Bronchial epithelial cell (primary cell): Measurements from ENCODE around the gene MTHFR. TPM values are rescaled to one million over a fixed set of nuclear protein-coding genes. Genes with fewer than 3 reads are reported as not detected.

Source experiments
- DNase-seq: peaks from one replicate; pipeline ENCODE4 v3.0.0-alpha.2; 2010; ENCODE audit warnings: low read depth
- FAIRE-seq: peaks from 2 replicates; lab custom pipeline; 2011; peaks lifted over from hg19 to GRCh38; lab: Jason Lieb, UNC
- H3K27me3 ChIP-seq: 2 replicates; pipeline ENCODE4 v1.5.1; 2011; ENCODE audit warnings: low read length; ENCODE audit not compliant: control insufficient read depth, insufficient read depth
- H3K36me3 ChIP-seq: 2 replicates; pipeline ENCODE4 v1.5.1; 2011; ENCODE audit warnings: low read length; ENCODE audit not compliant: control insufficient read depth, insufficient read depth
- H3K4me3 ChIP-seq: 2 replicates; pipeline ENCODE4 v1.5.1; 2011; ENCODE audit warnings: mild to moderate bottlenecking, low read depth, low read length, control low read depth
- total RNA-seq: library from RNA; depleted of rRNA; stranded (reverse); fragments of >200 nt; gene quantifications from 2 replicates; pipeline ENCODE4 v1.2.1, GENCODE V29; 2014
- TF ChIP-seq, protein P1 (sequence below): IDR thresholded peaks from 2 replicates; pipeline ENCODE4 v1.5.1; 2011; ENCODE audit warnings: mild to moderate bottlenecking, moderate library complexity, low read length, control low read depth, inconsistent platforms; ENCODE audit not compliant: insufficient read depth, severe bottlenecking

The MTHFR gene
- total RNA-seq, 1 donor from 2014 or later: 16.3 TPM

GRCh38 chr1:11799099-11799498, 6.7 kb downstream of the MTHFR start:
- no peak overlapping the region for H3K4me3 ChIP-seq
- FAIRE-seq: no peak
- no peak for DNase-seq
- no peaks in the 10 kb centered on the region for H3K27me3 ChIP-seq
- H3K36me3 ChIP-seq: peaks cover 24% of the 10 kb centered on the region
- TF ChIP-seq, protein P1, sequence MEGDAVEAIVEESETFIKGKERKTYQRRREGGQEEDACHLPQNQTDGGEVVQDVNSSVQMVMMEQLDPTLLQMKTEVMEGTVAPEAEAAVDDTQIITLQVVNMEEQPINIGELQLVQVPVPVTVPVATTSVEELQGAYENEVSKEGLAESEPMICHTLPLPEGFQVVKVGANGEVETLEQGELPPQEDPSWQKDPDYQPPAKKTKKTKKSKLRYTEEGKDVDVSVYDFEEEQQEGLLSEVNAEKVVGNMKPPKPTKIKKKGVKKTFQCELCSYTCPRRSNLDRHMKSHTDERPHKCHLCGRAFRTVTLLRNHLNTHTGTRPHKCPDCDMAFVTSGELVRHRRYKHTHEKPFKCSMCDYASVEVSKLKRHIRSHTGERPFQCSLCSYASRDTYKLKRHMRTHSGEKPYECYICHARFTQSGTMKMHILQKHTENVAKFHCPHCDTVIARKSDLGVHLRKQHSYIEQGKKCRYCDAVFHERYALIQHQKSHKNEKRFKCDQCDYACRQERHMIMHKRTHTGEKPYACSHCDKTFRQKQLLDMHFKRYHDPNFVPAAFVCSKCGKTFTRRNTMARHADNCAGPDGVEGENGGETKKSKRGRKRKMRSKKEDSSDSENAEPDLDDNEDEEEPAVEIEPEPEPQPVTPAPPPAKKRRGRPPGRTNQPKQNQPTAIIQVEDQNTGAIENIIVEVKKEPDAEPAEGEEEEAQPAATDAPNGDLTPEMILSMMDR: no peak

- H3K4me3 ChIP-seq: no peak overlapping the region
- no peaks in the 10 kb centered on the region for H3K27me3 ChIP-seq
- TF ChIP-seq, protein P1: no peak
- no peak for FAIRE-seq
- H3K36me3 ChIP-seq: peaks cover 27% of the 10 kb centered on the region
- DNase-seq: no peak
Observed at GRCh38 chr1:11797525-11798216, 8.1 kb downstream of the MTHFR start.

GRCh38 chr1:11796036-11796828, 9.5 kb downstream of the MTHFR start:
- FAIRE-seq (no peak), DNase-seq (no peak)
- TF ChIP-seq, protein P1: no peak
- H3K4me3 ChIP-seq: no peak overlapping the region
- H3K36me3 ChIP-seq: peaks cover 27% of the 10 kb centered on the region
- H3K27me3 ChIP-seq: no peaks in the 10 kb centered on the region

DNA sequence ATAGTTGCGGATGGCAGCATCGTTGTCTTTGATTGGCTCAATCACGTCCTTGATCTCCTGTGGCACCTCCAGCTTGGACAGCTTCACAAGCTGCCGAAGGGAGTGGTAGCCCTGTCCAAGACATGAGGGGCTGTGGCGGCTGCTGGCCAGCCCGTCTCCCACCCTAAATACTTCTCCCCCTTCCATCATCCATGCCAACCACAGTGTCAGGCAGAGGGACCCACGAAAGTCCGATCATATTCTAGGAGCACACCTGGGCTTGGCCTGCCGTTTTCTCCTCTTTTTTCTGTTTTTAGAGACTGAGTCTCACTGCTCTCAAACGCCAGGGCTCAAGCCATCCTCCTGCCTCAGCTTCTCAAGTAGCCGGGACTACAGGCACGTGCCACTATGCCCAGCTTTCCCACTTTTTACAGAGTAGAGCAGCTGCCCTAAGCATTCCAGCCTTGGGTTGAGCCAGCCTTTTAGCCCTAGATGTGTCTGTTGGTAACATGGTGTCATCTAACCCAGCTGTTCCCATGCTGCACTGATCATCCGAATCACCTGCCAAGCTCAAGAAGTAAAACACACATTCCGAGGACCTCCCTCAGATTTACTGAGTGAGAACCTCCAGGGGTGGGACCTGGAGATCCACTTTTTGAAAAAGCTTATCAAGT, 10.4 kb downstream of the MTHFR start:
- no peak for DNase-seq
- peaks cover 24% of the 10 kb centered on the region for H3K36me3 ChIP-seq
- FAIRE-seq: no peak

DNA sequence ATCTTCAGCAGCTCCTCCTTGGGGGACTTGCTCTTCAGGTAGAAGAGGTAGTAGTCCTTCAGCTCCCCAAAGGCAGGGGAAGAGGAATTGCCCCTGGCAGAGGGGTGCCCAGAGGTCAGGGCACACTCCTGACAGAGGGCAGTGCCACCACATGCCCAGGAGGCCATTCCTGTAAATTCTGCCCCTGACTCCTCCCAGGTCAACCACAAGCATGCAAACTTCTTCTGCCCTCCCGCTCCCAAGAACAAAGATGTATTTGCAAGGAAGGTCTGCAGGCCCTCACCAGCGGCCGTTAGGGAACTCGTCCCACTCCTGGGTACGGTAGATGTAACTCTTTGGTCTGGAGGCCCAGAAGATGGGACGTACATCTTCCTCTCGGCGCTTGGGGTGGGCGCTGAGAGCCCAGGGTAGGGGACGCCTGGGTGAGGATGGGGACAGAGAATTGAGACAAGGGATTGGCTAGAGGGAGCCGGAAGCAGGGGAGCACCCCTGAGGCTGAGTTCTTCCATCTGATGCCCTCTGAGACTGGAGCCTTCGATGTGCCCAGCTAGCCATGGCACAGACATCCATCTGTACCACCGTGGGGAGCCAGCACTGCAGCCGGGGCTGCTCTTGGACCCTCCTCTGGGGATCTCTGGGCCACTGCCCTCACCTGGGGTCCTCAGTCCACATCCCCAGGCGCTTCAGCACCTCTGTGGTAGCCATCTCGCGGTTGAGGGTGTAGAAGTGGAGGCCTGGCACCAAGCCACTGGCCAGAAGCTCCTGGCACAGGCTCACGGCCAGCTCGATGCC, 11.1 kb downstream of the MTHFR start:
- FAIRE-seq (no peak), DNase-seq (no peak)
- no peaks in the 10 kb centered on the region for H3K27me3 ChIP-seq
- H3K4me3 ChIP-seq: no peak overlapping the region
- H3K36me3 ChIP-seq: peaks cover 20% of the 10 kb centered on the region
- TF ChIP-seq, protein P1: no peak

More for the DNA sequence above, 10.4 kb downstream of the MTHFR start:
- Histone ChIP-seq H3K4me3 (no peak overlapping the region), H3K27me3 (no peaks in the 10 kb centered on the region)
- TF ChIP-seq, protein P1: no peak
